ENCODE measurements around the gene PTGER4.
"Not testable (repeated sequence)": the region's sequence is repeated elsewhere in the genome, so short reads cannot be mapped to it uniquely, and the experiment has no call there.

DNA sequence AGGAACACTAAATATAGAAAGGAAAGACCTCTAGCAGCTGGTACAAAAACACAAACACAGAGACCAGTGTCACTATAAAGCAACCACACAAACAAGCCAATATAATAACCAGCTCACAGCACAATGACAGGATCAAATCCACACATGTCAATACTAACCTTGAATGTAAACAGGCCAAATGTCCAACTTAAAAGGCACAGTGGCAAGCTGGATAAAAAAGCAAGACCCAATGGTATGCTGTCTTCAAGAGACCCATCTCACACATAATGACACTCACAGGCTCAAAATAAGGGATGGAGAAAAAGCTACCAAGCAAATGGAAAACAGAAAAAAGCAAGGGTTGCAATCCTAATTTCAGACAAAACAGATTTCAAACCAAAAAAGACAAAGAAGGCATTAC lies 22.3 kb downstream of the PTGER4 start:
- TF ChIP-seq, protein P1, sequence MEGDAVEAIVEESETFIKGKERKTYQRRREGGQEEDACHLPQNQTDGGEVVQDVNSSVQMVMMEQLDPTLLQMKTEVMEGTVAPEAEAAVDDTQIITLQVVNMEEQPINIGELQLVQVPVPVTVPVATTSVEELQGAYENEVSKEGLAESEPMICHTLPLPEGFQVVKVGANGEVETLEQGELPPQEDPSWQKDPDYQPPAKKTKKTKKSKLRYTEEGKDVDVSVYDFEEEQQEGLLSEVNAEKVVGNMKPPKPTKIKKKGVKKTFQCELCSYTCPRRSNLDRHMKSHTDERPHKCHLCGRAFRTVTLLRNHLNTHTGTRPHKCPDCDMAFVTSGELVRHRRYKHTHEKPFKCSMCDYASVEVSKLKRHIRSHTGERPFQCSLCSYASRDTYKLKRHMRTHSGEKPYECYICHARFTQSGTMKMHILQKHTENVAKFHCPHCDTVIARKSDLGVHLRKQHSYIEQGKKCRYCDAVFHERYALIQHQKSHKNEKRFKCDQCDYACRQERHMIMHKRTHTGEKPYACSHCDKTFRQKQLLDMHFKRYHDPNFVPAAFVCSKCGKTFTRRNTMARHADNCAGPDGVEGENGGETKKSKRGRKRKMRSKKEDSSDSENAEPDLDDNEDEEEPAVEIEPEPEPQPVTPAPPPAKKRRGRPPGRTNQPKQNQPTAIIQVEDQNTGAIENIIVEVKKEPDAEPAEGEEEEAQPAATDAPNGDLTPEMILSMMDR (IDR thresholded peaks at IDR 0.05): not testable (repeated sequence)
- TF ChIP-seq POLR2A, POLR2AphosphoS5 (IDR thresholded peaks at IDR 0.05): not testable (repeated sequence)
